ENCODE measurements around the gene CNOT4.

The CNOT4 gene

GRCh38 chr7:135328526-135328925 lies 181.4 kb downstream of the CNOT4 start:
- Histone ChIP-seq H3K27me3 (ENCODE audit: insufficient read depth, poor library complexity, severe bottlenecking) (no peaks in the 10 kb centered on the region), H3K4me3 (replicated peaks; ENCODE audit: insufficient read depth, low read length) (no peak overlapping the region), H3K27ac (replicated peaks) (no peak overlapping the region)
- TF ChIP-seq POLR2AphosphoS5 (IDR thresholded peaks at IDR 0.05; ENCODE audit: low read depth) (no peak), GABPA (IDR thresholded peaks at IDR 0.05; ENCODE audit: low read depth) (no peak), REST (IDR thresholded peaks at IDR 0.05; ENCODE audit: insufficient replicate concordance, low read depth) (no peak), SPI1 (IDR thresholded peaks at IDR 0.05; ENCODE audit: borderline replicate concordance, low read depth) (no peak), CTCF (IDR thresholded peaks at IDR 0.05; ENCODE audit: insufficient read depth, low read length) (no peak)
- DNase-seq (ENCODE audit: low read depth in 1 of 2, low spot score in 1 of 2), result no peak

- no peak for TF ChIP-seq GABPA (IDR thresholded peaks at IDR 0.05; ENCODE audit: low read depth)
- no peak for TF ChIP-seq REST (IDR thresholded peaks at IDR 0.05; ENCODE audit: insufficient replicate concordance, low read depth)
- TF ChIP-seq CTCF (IDR thresholded peaks at IDR 0.05; ENCODE audit: insufficient read depth, low read length), result no peak
- TF ChIP-seq POLR2AphosphoS5 (IDR thresholded peaks at IDR 0.05; ENCODE audit: low read depth), result no peak
- TF ChIP-seq SPI1 (IDR thresholded peaks at IDR 0.05; ENCODE audit: borderline replicate concordance, low read depth), result no peak
- no peak overlapping the region for H3K27ac ChIP-seq (replicated peaks)
- no peak for DNase-seq (ENCODE audit: low read depth in 1 of 2, low spot score in 1 of 2)
- H3K4me3 ChIP-seq (replicated peaks; ENCODE audit: insufficient read depth, low read length), result no peak overlapping the region
- H3K27me3 ChIP-seq (ENCODE audit: insufficient read depth, poor library complexity, severe bottlenecking), result no peaks in the 10 kb centered on the region
Observed at GRCh38 chr7:135328053-135328452, 181.8 kb downstream of the CNOT4 start.

GRCh38 chr7:135327458-135327857 lies 182.4 kb downstream of the CNOT4 start:
- no peak overlapping the region for H3K4me3 ChIP-seq (replicated peaks; ENCODE audit: insufficient read depth, low read length)
- no peaks in the 10 kb centered on the region for H3K27me3 ChIP-seq (ENCODE audit: insufficient read depth, poor library complexity, severe bottlenecking)
- DNase-seq (ENCODE audit: low read depth in 1 of 2, low spot score in 1 of 2), result no peak
- no peak for TF ChIP-seq CTCF (IDR thresholded peaks at IDR 0.05; ENCODE audit: insufficient read depth, low read length)
- TF ChIP-seq REST (IDR thresholded peaks at IDR 0.05; ENCODE audit: insufficient replicate concordance, low read depth), result no peak
- TF ChIP-seq POLR2AphosphoS5 (IDR thresholded peaks at IDR 0.05; ENCODE audit: low read depth), result no peak
- no peak for TF ChIP-seq SPI1 (IDR thresholded peaks at IDR 0.05; ENCODE audit: borderline replicate concordance, low read depth)
- no peak for TF ChIP-seq GABPA (IDR thresholded peaks at IDR 0.05; ENCODE audit: low read depth)
- H3K27ac ChIP-seq (replicated peaks), result no peak overlapping the region
